Lower leg skin (tissue), 4 donors: ENCODE measurements around the gene MICU1. TPM values are rescaled to one million over a fixed set of nuclear protein-coding genes. Genes with fewer than 3 reads are reported as not detected.

Source experiments
- DNase-seq, 2 donors: peaks; one replicate each; pipeline ENCODE4 v3.0.0-alpha.2; 2019; ENCODE audit warnings: low spot score in 2 of 2
- H3K4me3 ChIP-seq: fragments of 200-600 bp; sonication (generic); 2 replicates; pipeline ENCODE4 v1.5.1; 2017; ENCODE audit warnings: mild to moderate bottlenecking, low read depth; ENCODE audit not compliant: poor library complexity, severe bottlenecking
- POLR2A ChIP-seq, 2 donors: fragments of 450-650 bp; IDR thresholded peaks; one replicate each; pipeline ENCODE4 v1.6.1; 2016 to 2017; ENCODE audit warnings: antibody characterized with exemption in 2 of 2, mild to moderate bottlenecking in 1 of 2, moderate library complexity in 1 of 2
- WGBS, 2 donors: methylation state at CpG; one replicate each; pipeline ENCODE4 v1.1.5; 2018; 5-methylcytosine and 5-hydroxymethylcytosine counted together
- intact Hi-C: fragments of 100-400 bp; cut with DNase I; formaldehyde crosslinking; loops from one replicate; pipeline ENCODE4 v1.15.0; 2023; ENCODE audit warnings: low total_unique reads
- total RNA-seq, 4 donors: library from RNA; depleted of rRNA; stranded (reverse); fragments of >200 nt; gene quantifications; one replicate each; pipeline ENCODE4 v1.1.0, GENCODE V29; 2016
- TF ChIP-seq, protein P1 (sequence below), 3 donors: fragments of 450-650 bp; IDR thresholded peaks; one replicate each; pipeline ENCODE4 v1.5.1; 2016; ENCODE audit warnings: antibody characterized with exemption in 3 of 3, mild to moderate bottlenecking in 3 of 3, moderate library complexity in 2 of 3

The MICU1 gene
- total RNA-seq, 4 donors from 2014 or later, result 36.8 to 54.6 (median 46.8) TPM

DNA sequence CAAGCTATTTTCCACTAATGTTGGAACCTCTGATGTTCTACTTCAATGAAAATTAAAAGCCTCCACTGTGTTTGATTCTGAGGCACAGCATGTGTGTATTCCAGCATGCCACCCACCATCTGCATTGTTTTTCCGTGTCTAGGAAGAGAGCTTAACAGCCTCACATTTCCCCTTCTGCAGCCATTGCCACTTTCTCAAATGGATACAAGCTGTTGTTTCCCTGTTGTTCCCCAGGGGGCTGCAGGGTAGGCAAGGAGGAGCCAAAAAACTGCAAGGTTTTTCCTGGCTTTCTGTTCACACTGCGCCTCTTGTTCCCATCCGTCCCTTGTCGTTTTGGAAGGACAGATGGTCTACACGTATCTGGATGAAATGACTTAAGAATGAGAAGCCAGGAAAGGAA, 198.9 kb downstream of the MICU1 start:
- intact Hi-C loops, result no loop called here
- TF ChIP-seq POLR2A (IDR thresholded peaks at IDR 0.05), result no peak
- TF ChIP-seq, protein P1, sequence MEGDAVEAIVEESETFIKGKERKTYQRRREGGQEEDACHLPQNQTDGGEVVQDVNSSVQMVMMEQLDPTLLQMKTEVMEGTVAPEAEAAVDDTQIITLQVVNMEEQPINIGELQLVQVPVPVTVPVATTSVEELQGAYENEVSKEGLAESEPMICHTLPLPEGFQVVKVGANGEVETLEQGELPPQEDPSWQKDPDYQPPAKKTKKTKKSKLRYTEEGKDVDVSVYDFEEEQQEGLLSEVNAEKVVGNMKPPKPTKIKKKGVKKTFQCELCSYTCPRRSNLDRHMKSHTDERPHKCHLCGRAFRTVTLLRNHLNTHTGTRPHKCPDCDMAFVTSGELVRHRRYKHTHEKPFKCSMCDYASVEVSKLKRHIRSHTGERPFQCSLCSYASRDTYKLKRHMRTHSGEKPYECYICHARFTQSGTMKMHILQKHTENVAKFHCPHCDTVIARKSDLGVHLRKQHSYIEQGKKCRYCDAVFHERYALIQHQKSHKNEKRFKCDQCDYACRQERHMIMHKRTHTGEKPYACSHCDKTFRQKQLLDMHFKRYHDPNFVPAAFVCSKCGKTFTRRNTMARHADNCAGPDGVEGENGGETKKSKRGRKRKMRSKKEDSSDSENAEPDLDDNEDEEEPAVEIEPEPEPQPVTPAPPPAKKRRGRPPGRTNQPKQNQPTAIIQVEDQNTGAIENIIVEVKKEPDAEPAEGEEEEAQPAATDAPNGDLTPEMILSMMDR (IDR thresholded peaks at IDR 0.05), result no peak
- WGBS, 2 donors, result 48 to 65% methylated on average over 5 of the region's 5 CpGs
- no peak overlapping the region for H3K4me3 ChIP-seq
- no peak for DNase-seq

DNA sequence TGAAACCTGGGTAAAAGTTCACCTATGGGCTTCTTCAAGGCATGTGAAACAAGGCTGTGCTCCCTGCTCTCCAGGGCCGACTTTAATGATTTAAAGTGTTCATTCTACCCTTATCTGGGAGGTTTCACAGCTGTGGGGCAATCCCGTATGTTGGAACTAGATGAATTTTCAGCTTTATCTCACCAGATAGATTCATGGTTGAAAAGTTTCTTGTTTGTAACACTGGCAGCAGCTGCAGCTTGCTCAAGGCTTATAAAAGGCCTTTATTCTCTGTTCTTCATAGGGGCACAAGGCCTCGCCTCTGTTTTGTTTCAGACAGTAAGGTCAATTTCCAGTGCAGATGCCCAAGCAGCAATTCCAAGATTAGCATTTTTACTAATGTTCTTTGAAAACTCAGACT, 200.7 kb downstream of the MICU1 start:
- no peak overlapping the region for H3K4me3 ChIP-seq
- WGBS, 2 donors, result 84 to 88% methylated on average over 3 of the region's 3 CpGs
- TF ChIP-seq POLR2A (IDR thresholded peaks at IDR 0.05), result no peak
- TF ChIP-seq, protein P1 (IDR thresholded peaks at IDR 0.05), result no peak
- DNase-seq, result no peak
- intact Hi-C loops, result no loop called here

DNA sequence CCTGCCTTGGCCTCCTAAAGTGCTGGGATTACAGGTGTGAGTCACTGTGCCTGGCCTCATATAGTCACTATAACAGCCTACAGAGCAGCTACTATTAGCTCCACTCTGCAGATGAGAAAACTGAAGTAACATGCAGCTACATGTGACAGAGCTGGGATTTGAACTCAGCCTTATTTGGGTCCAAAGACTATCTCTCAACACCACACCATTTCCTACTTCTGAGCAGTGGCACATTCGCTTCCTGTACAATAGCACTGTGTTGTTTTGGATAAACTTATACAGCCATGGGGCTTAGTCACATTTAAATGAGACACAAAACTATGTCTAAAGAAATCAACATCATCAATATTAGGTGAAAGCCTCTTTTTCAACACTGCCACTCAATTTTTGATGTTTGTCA, 201.3 kb downstream of the MICU1 start:
- no peak overlapping the region for H3K4me3 ChIP-seq
- no peak for TF ChIP-seq POLR2A (IDR thresholded peaks at IDR 0.05)
- TF ChIP-seq, protein P1 (IDR thresholded peaks at IDR 0.05), result no peak
- 93 to 96% methylated on average over 1 of the region's 1 CpG for WGBS, 2 donors
- intact Hi-C loops, result no loop called here
- DNase-seq, result no peak

DNA sequence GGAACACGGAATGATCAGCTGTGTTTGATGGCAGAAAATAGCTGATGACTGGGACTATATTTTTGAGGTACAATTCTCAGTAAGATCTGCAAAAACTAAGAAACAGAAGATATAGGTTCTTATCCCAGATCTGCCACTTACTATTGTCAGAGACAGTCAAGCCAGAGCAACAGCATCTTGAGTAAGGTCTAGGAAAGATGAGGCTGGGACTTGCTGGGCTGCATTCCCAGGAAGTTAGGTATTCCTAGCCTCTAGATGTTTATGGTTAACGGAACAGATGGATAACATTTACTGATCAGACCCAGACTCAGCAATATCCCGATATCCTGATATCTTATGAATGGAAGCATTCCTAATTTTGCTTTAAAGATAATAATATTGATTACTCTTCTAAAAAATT, 202.5 kb downstream of the MICU1 start:
- intact Hi-C loops, result no loop called here
- no peak for TF ChIP-seq POLR2A (IDR thresholded peaks at IDR 0.05)
- TF ChIP-seq, protein P1 (IDR thresholded peaks at IDR 0.05), result no peak
- no peak for DNase-seq
- H3K4me3 ChIP-seq, result no peak overlapping the region
- 92 to 97% methylated on average over 3 of the region's 3 CpGs for WGBS, 2 donors

DNA sequence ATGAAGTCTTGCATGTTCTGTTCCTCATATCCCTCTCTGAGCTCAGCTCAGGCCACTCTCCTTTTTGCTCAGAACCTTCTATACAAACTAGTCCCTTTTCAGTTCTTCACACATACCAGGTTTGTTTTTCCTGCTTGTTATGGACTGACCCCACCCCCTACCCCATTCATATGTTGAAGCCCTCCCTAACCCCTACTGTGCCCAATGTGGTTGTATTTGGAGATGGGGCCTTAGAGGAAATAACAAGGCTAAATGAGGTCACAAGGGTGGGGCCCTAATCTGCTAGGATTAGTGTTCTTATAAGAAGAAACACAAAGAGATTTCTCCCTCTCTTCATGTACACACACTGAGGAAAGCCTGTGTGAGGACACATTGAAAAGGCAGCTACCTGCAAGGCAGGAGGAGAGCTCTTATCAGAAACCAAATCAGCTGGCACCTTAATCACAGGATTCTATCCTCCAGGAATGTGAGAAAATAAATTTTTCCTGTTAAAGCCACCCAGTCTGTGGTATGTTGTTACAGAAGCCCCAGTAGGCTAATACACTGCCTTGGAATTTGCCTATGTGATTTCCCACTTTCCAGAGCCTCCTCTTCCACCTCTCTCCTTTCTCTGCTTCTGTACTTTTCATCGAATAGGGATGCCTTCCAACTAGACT, 203.9 kb downstream of the MICU1 start:
- no peak for TF ChIP-seq POLR2A (IDR thresholded peaks at IDR 0.05)
- TF ChIP-seq, protein P1 (IDR thresholded peaks at IDR 0.05), result no peak
- WGBS, 2 donors, result 96 to 100% methylated on average over 1 of the region's 1 CpG
- no peak overlapping the region for H3K4me3 ChIP-seq
- intact Hi-C loops, result no loop called here
- DNase-seq, result no peak

DNA sequence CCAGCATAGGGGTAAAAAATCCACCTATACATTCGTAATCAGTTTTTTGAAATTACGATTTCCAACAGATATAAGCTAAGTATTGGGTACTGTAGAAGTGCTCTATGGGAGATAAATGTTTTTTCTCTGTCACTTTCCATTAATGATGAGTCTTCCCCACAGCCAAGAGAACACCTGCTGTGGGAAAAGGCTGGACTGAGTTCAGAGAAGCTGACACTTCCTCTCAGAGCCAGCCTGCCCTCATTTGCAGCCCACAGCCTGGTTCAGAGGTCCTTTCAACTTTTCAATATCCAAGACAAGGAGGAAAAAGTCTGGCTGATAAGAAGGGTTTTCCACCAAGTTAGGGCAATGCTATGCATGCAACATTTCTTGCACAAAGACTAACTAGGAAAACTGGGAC, 206.6 kb downstream of the MICU1 start:
- TF ChIP-seq, protein P1 (IDR thresholded peaks at IDR 0.05), result no peak
- no peak for TF ChIP-seq POLR2A (IDR thresholded peaks at IDR 0.05)
- DNase-seq, result no peak
- no peak overlapping the region for H3K4me3 ChIP-seq
- 98% methylated on average over 2 of the region's 2 CpGs for WGBS, 2 donors
- intact Hi-C loops, result no loop called here
